Measurements from ENCODE around the gene MAP3K6.

MAP3K6 gene

GRCh38 chr1:27361553-27361952, 5.2 kb downstream of the MAP3K6 start:
- H3K4me3 ChIP-seq (ENCODE audit: low read depth, low read length) = no peak overlapping the region
- no peak for TF ChIP-seq CTCF (IDR thresholded peaks at IDR 0.05; ENCODE audit: low read depth, low read length)

GRCh38 chr1:27361044-27361402, 5.7 kb downstream of the MAP3K6 start:
- no peak for TF ChIP-seq CTCF (IDR thresholded peaks at IDR 0.05; ENCODE audit: low read depth, low read length)
- no peak overlapping the region for H3K4me3 ChIP-seq (ENCODE audit: low read depth, low read length)

GRCh38 chr1:27360159-27361043, 6.4 kb downstream of the MAP3K6 start:
- TF ChIP-seq CTCF (IDR thresholded peaks at IDR 0.05; ENCODE audit: low read depth, low read length) = no peak
- no peak overlapping the region for H3K4me3 ChIP-seq (ENCODE audit: low read depth, low read length)

GRCh38 chr1:27359822-27360158, 7.0 kb downstream of the MAP3K6 start:
- H3K4me3 ChIP-seq (ENCODE audit: low read depth, low read length) = no peak overlapping the region
- TF ChIP-seq CTCF (IDR thresholded peaks at IDR 0.05; ENCODE audit: low read depth, low read length) = no peak

- no peak overlapping the region for H3K4me3 ChIP-seq (ENCODE audit: low read depth, low read length)
- TF ChIP-seq CTCF (IDR thresholded peaks at IDR 0.05; ENCODE audit: low read depth, low read length) = no peak
Measured at GRCh38 chr1:27358928-27359313, 7.8 kb downstream of the MAP3K6 start.

GRCh38 chr1:27358038-27358927, 8.5 kb downstream of the MAP3K6 start:
- H3K4me3 ChIP-seq (ENCODE audit: low read depth, low read length) = no peak overlapping the region
- no peak for TF ChIP-seq CTCF (IDR thresholded peaks at IDR 0.05; ENCODE audit: low read depth, low read length)
